NCI-H2029 (cell line): ENCODE data around the gene RPS18.

Source experiments
- DNase-seq: peaks from one replicate; lab custom pipeline; 2025; lab: John Stamatoyannopoulos, UW

Gene RPS18

DNA sequence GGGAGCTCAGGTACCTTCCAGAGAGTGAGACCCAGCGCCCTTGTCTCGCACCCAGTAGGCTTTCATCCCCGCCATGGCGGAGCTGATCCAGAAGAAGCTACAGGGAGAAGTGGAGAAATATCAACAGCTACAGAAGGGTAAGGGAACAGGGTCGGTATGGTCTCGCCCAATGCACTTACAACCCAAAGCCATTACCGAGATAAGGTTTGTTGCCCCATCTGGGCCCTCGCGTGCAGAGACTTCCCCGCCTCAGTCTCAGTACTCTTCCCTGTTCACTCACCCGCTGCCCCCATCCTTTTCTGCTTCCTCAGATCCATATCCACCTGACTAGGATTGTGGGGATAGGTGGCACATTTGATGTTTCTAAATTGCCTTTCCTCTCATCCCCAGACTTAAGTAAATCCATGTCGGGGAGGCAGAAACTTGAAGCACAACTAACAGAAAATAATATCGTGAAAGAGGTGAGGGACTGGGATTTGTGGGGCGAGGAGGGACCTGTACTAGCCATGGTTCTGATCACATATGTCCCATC is 18.0 kb downstream of the RPS18 start:
- DNase-seq: no peak

DNA sequence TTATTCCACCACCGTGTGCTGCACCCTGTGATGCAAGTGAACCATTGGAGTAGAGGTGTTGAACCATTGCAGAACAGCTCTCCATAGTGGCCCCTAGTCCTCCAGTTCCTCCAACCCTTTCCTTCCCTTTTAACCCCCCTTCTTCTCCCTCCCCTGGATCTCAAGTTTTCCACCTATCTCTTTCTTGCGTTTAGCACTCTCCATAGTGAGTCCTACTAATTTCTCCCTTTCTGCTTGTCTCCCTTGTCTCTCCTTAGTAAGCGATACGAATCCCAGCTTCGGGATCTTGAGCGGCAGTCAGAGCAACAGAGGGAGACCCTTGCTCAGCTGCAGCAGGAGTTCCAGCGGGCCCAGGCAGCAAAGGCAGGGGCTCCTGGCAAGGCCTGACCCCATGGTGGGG is 18.6 kb downstream of the RPS18 start:
- DNase-seq: no peak

DNA sequence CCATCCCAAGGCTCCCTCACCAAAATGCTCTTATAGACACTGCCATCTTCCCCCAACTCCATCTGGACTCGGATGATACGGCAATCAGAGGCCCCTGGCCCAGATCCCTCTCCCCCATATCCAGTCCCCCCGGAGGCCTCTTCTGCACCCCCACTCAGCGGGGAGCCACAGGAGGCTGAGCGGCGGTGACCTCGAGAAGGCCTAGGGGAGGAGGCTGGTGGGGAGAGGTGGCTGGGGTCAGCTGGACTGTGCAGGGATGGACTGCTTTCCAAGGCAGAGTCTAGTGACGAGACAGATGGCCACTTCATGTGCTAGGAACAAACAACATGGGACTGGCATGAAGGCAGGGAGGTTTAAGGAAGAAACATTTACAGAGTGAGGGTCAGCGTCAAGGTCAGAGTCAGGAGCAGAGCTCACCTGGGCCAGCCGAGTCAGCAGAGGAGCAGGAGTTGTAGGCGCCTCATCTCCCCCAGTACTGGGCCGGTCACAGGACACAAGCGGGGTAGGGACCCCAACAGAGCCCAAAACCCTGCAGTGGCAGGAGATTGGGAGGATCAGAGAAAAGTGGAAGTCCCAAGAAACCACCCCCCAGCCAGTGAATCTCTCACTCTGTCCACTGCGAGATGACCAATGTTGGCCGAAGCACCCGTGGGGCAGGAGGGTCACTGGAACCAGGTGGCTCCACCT is 21.3 kb downstream of the RPS18 start:
- no peak for DNase-seq

DNA sequence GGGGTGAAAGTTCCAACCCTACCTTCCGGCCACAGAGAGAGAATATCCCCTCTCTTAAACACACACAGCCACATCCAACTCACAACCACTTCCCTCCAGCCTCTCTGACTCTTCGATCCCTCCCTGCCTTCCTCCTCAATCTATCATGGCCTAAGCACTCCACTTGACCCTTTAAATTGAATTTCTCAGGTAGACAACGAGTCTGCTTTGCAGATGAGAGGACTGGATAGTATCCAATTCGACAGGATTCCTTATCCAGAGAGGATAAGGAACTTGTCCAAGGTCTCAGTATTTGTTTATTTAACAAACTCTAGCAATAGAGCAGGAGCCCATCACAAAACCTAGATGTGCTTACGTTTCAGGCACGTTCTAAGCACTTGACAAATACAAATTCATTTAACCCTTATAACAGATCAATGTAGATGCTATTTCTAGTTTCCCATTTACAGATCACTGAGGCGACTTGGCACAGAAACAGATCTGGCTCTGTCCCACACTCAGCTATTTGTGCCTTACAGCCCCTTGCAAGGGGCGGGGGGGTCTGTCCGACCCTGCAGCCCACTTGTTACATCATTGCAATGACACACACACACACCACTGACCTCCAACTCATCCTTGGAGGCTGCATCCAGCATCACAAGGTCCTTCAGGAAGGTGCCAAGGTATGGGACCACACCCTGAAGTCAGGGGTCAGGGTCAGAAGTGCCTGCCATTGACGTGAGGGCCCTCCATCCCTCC is 22.4 kb downstream of the RPS18 start:
- DNase-seq: no peak

DNA sequence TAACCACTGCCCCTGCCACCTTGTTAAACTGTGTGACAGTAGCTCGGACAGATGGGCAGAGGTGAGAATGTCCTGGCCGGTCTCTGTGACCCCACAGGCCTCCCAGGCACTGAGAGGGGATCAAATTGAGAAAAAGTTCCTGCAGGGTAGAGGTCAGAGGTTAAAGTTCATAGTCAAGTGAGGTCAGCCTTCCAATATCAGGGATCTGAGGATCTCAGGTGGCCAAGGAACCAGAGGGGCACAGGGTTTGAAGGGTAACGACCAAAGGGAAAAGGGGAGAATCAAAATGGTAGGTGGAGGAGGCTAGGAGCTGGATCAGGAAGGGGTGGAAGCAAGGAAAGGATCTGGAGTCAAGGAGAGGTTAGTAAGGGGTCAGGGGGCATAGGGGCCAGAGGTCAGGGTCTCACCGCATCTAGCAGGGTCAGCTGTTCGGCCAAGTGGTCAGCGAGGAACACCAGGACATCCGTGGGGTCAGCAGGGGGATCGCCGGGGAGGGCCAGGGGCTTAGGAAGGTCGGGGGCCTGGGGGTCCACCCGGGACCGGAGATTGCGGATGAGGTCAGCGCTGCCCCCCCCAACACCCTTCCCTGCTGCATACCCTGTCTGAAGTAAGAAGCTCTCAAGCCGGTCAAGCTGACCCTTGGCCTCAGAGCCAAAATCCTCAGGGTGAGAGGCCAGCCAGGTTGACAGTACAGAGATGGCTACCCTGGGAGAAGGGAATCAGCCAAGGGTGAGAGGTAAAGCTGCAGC is 23.9 kb downstream of the RPS18 start:
- no peak for DNase-seq

DNA sequence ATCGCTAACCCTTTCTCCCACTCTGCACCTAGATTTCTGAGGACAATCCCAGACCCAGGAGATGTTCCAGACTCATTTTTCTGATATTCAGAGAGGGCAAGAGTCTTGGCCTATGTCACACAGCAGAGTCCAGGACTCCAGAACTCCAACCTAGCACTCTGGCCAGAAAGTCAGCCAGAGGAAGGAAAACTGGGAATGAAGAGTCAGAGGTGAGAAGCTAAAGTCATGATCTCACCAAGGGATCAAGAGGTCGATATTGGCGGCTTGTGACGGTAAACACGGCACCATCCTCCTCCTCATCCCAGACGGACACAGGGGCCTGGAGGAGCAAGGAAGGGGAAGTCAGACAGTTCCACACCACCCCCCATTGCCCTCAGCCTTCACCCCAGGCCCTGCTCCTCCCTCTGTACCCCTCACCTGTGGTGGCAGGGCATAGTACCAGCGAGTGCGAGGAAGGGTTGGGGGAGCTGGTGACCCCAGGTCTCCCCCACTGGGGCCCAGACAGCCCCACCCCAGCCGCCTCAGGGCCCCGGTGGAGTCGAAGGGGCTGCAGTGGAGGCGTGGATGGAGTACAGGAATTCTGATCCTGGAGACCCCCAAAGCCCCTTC is 25.0 kb downstream of the RPS18 start:
- no peak for DNase-seq

DNA sequence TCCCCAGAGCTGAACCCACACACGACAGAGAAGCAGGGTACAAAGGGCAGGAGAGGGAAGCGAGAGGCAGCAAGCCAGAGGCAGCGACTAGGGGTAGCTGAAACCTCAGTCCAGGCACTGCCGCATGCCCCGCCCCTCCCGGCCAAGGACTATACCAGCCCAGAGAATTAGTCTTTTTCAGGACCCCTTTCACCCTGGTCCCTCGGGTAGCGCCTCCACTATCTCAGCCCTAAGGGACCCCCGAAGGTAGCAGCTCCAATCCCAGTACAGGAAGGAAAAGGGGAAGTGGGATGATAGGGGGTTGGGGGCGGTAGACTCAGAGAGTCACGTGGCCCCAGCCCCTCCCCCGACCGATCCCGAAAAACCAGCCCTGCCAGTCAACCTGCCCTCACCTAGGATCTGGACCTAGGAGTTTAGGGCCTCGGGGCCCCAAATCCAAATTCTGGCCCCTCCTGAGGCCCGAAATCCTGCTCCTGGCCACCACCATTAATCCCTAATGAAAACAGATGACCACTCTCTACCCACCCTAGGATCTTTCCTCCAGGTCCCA is 25.6 kb downstream of the RPS18 start:
- no peak for DNase-seq

DNA sequence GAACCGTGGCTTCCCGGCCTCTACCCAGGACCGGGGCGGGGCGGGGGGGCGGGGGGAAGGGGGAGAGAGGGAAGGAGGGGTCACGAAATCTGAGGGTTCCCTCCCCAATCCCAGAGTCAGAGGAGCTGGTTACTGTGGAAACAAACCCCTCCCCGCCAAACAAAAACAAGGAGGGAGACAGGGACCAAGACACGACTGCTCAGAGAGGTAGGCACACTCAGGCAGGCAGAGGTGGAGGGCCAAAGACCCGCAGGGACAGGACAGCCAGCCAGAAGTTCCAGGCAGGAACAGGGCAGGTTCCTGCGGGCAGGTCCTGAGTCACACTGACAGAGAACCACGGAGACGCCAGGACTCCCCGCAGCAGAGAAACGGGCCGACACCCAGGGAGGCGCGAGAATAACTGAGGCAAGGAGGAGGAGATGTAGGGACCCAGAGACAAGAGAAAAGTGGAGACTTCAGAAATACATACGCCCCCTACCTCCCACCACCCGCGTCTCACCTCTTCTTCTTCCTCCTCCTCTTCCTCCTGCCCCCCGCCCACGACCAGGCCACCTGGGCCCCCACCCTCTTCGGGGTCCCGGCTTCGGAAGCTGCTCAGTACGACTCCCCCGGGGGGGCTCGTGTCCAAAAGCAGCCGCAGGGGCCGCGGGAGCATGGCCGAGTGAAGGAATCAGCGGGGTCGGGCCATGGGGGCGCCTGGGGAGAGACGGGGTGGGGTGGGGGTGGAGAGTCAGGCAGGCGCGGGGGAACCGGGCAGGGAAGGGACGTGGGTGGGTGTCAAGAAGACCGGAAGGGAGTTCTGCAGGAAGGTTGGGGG is 26.3 kb downstream of the RPS18 start:
- peak; percentile 19 for DNase-seq

DNA sequence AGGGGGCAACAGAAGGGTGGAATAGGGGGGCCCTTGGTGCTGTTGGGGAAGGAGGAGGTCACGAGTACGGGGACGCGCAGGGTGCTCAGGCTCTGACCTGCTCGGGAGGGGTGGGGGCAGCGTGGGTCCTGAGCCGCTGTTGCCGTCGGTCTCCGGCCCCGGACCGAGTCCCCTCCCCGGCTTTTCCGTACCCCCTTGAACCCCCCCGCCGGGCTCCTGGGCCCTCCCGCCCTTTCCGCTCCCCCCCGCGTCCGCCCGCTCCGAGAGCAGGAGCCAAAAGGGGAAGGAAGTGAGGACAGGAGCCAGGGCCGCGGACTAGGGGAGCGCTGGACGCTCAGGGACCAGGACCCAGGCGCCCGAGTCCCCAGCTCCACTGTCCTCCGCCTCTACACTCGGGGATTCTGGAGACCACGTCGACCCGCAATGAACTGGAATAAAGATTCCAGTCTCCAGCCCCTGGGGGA is 26.9 kb downstream of the RPS18 start, which contains the start of gene RGL2:
RGL2 (minus strand) TSS at position 170 of the 464 bp plus-strand sequence. CDS start 332 bp downstream, outside the sequence.
- peak; percentile 60 for DNase-seq

DNA sequence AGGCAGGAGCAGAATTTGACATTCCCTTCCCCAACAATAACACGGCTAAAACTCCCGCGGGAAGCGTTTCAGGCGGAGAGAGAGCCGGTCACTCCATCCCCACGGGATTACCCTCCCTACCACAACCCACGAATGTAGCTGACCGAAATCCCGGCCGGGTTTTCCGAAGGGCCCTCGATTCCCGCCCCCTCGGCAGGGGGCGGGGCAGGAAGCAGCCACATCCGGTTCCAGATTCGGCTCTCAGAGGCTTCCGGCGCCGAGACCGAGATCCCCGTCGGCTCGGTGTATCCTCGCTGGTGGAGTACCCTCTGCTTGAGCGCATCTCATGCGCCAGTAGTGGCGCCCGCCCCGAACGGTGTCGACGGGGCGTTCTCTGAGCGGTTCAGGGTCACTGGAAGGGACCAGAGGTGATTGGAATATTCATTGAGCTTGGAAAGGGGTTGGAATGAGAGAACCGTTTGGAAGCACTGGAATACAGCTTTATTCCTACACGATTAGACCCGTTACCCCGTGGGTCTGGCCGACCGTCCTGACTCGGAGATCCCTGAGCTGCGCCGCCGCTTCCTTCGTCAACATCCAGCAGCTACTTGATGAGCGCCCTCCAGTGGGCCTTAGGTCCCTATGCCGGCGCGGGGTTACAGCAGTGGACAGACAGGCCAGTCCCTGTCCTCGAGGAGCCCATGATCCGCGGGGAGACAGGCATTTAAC is 27.5 kb downstream of the RPS18 start:
- peak; percentile 92 for DNase-seq

DNA sequence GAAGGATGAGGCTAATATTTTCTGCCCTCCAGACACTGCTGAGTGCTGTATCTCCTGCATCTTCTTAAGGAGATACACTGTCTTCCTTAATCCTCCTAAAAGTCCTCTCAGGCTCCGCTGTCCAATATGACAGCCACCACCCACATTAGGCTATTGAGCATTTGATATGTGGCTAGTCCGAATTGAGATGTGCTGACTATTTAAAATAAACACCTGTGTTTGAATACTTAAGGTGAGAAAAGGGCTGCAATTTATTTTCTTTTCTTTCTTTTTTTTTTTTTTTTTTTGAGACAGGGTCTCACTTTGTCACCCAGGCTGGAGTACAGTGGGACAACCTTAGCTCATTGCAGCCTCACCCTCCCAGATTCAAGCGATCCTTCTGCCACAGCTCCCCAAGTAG is 30.0 kb downstream of the RPS18 start:
- no peak for DNase-seq

DNA sequence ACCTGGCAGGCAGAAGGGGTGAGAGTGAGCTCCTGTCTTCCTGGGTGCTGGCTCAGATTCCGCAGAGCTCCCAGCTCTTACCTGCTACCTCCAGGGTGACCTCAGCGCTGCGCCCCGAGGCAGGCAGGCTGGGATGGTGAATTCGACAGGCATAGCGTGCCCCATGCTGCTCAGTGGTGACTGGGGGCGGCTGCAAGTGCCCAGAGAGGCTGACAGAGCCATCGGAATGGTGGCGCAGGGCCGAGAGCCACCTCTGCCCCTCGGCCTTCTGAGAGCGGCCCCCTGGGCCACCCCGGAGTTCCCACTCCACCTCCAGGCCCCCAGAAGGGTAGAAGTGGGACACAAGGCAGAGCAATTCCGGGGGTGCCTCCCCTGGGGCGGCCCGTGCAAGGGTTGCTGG is 32.3 kb downstream of the RPS18 start:
- DNase-seq: no peak

DNA sequence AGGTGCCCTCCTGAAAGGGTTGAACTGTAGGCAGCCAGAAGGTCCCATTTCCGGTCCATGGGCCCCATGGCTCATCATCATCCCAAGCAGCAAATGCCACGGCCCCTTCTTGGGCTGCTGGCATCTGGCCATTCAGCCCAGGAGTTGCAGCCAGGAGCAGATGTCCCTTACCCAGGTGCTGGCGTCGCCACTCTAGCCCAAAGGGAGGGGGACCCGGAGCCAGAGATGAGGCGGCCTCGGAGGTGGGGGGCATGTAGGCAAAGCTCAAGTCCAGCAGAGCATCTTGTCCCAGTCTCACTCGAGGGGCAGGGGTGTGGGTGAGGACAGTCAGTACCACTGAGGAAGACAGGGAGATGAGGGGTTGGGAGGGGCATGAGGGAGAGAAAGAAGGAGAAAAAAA is 33.2 kb downstream of the RPS18 start:
- DNase-seq: no peak

DNA sequence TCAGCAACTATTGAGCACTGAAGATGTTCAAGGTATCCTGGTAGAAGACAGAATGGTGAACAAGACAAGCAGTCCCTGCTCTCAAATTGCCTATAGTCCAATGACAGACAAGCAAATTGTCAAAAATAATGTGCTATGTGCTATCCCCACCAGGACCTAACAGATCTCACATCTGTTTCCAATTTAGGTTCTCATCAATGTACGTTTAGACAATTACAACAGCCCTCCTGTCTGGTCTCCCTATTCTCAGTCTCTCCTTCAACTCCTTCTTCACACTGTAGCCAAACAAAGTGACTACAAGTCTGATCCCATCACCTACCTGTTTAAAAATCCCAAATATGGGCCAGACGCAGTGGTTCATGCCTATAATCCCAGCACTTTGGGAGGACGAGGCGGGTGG is 34.5 kb downstream of the RPS18 start:
- DNase-seq: no peak

DNA sequence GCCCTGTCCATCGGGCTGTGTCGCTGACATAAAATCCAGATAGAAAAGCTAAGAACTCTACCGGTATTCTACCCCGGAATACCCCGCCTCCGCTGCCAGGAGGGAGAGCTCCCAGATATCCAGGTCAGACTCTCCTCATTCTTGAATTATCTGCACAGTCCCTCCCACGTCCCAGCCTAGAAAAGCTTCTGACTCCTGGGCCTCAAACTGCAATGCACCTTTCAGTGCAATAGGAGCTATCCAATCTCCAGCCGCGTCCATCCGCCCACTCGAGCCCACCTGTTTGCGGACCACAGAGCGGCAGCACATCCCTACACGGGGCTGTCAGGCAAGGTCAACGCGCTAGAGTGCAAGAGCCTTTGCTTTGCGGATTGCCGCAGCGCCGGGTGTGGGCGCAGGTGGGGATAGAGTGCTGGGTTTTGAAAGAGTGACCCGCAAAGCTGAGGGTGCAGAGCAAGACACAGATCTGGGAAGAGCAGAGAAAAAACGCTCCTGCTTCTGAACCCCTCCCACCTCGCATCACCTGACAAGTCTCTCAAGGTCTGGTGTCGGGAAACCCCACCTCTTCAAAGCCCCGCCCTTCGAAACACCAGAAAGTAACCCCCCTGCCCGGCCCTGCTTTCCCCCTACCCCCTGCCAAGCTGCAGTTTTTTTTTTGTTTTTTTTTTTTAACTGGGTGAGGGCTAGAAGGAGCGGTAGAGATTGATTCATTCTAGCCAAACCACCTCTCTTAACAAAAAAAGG is 40.7 kb downstream of the RPS18 start:
- peak; percentile 78 for DNase-seq

DNA sequence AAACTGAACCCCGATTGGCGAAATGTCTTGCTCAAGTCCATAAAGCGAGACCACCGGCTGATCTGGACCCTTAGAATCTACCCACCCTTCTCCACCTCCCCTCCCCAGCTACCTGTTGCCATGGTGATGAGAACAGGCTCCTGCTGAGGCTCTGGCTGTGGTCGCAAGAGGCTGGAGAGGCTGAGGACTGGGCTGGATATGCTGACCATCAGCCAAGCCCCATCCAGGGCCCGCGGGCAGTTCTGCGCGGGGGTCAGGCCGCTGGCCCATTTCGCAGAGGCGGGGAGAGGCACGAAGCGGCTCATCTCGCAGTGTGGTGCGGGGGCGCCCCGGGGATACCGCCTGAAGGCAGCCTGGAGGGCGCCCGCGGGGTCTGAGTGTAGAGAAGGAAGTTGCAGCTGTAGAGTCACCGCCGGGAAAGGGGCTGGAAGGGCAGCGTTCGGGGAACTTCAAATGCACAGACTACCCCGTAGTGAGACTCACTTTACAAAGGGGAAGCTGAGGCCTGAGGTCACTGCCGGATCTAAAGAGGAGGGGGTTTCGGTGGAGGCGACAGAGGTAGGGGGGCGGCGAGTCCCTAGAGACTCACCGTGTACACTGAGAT is 41.3 kb downstream of the RPS18 start:
- DNase-seq: no peak

DNA sequence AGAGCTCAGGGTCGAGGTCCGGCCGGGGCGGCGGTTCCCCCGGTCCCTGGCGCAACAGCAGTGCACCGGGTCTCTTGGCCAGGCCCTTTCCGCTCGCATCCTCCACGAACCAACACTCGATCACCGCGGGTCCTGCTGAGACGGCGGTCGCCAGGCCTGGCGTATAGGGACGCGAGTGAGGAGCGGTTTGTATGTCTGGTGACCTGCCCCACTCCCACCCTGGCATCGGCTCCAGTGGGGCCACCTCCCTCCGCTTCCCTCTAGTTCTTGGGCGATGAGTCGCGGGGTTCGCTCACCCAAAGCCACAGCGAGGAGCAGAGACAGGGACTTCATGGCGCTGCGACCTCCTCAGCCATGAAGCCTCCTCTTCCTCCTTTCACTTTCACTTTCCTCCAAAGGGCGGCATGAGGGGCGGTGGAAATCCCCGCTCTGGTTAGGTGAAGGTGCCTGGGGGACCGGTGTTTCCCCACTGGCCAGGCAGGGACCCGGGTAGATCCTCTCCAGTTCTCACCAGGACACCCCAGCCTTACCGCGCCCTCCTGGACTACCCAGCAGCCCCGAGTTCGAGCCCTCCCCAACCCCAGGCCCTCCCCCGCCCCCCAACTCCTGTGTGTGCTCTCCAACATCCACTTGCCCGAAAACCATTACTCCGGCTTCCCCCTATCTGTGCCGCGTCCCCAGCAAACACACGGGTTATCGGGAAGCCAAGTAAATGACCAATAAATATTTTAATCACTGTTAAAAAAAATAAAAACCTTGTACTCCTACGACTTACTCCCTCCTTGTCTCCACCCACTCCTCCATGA is 42.0 kb downstream of the RPS18 start, which contains the start of gene TAPBP:
TAPBP (minus strand) TSS at position 370 of the 806 bp plus-strand sequence; CDS start at position 333, 37 bp downstream.
- DNase-seq: peak; percentile 26

DNA sequence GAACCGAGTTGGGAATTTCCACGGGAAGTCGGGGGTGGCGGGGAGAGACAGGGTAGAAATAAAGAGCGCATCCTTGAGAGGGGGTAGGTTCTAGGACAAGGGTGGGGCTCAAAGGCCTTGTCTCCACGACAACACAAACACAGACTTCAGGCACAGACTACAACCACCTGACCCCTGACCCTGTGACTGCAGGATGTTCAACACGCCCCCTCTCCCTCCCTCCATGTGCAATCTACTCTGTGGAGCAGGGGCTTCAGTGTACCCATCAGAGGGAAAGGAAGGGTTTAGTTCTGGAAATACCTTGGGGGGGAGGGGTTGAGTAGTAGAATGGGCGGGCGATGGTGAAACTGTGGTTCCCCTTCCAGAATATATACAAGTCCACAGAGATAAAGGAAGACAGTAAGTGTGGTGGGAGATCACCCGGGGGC is 42.7 kb downstream of the RPS18 start:
- peak; percentile 76 for DNase-seq
